Fibroblast of upper back skin (primary cell): Measurements from ENCODE around the gene OTULIN.

ENCODE experiments used
- DNase-seq: peaks from one replicate; pipeline ENCODE4 v3.0.0-alpha.2; 2013

OTULIN gene

DNA sequence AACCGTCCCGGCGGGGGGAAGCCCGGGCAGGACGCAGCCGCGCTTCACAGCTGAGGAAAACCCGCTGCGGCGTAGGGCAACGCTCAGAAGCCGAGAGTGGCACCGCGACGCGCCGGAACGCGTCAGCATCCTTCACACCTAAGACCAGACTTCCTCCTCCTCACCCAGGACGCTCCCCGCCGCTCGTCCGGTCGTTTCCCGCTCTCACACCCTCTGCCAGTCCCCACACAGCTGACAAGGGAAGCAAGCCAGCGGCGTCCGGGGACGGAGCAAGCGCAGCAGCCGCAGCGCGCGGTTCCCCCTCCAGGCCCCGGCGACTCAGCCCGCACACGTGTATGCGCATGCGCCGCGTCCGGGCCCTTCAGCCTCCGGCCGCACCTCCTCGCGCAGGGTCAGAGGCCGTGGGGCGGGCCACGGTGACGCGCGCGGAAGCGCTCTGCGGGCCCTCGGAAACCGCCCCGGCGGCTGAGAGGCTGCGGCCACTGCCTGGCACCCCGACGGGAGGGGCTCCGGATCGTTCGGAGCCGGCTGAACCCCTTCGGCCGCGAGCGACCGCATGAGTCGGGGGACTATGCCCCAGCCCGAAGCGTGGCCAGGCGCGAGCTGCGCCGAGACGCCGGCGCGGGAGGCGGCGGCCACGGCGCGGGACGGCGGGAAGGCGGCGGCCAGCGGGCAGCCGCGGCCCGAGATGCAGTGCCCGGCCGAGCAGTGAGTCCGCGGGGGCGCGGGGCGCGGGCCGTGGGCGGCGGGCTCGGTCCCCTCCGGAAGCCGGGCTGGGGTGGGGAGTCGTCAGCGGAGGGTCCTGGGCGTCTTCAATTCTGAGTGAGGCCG lies at the start of gene OTULIN:
Gene OTULIN (plus strand): TSS at position 449 of the 831 bp plus-strand sequence. CDS start 108 bp downstream, at position 557.
- DNase-seq, result peak; percentile 87

DNA sequence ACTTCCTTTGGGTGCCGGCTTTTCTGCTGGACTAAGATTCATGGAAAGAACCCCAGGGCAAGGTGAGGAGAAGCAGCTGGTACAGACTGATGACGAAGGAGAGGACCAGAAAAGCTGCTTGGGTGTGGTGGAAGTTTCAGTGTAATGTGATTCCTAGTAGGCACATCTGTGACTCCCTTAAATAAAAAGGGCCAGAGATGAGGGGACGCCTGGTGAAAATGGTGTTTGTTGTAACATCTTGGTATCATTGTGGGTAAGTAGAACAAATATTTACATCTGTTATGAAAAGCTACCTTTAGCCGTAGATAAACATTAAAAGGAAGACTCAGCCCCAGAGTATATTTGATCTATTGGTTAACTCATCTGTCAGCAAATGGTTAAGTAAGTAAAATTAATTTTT lies 49.2 kb upstream of the OTULIN start:
- no peak for DNase-seq

DNA sequence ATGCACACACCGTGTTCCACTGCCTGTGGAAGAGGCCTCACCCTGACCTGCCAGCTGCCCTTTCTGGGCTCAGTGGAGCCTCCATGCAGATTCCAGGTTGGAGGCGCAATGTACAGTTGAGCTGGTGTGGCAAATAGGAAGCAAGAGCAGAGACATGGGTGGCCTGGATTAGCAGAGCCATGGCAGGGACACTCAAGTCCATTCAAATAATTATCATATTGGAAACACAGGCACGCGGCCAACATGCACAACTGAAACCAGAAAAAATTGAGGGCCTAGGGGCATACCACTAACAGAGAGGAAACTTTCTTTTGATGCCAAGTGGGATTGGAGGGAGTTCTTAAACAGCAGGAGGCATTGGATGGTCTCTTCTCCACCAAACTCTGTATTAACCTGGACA lies 47.1 kb upstream of the OTULIN start:
- no peak for DNase-seq

DNA sequence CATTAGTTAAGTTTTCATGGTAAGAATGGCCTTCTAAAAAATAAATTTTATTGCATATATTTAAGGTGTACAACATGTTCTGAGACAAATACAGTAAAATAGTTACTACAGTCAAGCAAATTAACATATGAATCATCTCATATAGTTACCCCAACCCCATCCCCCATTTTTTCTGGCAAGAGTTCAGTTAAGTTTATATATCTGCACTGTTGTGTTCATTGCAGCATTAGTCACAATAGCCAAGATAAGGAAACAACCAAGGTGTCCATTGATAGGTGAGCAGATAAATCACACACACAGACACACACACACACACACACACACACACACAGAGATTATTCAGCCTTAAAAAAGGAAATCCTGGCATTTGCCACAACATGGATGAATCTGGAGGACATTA lies 37.2 kb upstream of the OTULIN start:
- DNase-seq, result no peak

GRCh38 chr5:14628346-14628745 lies 36.2 kb upstream of the OTULIN start:
- DNase-seq, result peak; percentile 66

DNA sequence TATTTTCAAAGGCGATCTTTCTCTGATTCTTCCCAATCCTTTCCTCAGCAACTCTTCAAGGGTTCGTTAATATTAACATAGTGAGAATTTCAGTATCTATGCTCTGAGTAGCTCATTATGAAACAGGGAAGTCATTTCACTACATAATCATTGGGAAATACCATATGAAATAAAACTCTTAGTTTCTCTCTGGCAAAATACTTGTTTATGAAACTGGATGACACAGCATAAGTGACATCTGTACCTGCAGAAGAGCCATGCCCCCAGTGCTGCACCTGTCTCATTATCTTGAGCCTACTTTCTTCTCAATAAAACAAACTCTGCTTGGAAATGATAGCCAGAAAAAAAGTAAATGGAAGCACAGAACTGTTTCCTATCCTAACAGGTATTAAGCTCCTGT lies 33.8 kb upstream of the OTULIN start:
- no peak for DNase-seq

DNA sequence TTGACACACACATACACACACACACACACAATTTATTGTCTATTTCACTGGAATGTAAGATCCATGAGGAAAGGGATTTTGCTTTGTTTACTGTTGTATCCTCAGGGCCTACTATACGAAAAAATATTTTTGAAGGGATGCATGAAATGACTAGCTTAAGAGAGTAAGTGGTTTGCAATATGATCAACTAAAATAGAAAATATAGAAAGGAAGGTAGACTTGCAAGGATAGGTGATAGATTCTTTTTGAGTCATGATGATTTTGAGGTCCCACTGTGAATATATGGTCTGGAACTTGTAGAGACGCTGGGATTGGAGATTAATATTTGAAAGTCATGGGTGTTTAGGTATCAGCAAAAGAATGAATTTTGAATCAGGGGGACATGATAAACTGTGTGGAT lies 28.9 kb upstream of the OTULIN start:
- no peak for DNase-seq

DNA sequence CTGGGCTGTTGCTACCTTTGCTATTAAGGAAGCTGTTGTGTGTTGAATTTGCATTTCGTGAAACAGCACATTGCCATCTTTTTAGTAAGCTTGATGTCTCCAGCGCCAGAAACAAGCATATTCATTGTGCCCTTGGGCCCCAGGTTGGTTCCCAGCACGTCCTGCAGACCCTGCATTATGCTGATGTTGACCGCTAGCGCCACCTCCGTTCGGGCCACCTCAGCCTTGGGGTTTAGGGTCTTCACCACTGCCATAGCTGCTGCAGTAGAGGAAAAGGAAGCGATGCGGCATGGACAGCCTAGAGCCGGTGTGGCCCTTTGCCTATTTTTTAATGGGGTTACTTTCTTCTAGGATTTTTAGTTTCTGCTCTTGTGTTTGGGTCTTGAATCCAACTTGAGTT lies 23.8 kb upstream of the OTULIN start:
- DNase-seq, result no peak

DNA sequence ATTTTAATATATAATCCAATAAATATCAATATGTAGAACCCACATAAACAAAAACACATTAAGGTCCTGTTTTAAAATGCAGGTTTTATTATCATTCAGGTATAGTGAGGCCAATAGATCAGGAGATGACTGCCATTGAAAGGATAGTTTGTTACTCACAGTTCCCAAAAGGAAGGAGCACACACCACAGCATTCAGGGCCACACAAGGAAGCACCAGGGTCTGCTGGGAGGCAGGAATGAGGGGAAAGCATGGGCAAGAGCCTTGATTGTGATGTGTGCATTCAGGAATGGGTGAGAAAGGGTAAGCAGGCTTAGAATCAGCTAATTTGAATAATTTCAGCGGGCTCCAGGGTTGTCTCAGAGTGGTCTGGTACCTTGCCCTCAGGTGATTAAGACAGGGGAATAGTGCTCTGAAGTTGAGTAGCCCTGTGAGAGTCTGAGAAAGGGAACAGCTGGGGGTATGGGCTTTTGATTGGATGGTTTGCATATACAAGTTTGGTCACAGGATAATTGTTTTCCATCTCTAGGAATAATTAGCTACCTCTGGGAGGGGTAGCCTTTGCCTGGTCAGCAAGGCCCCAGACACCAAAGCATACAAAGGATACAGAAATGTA lies 19.8 kb upstream of the OTULIN start:
- DNase-seq, result no peak

GRCh38 chr5:14650052-14650451 lies 14.5 kb upstream of the OTULIN start:
- DNase-seq, result no peak

- no peak for DNase-seq
These were observed 9.3 kb upstream of the OTULIN start for GRCh38 chr5:14655146-14655741.

- DNase-seq, result no peak
These were observed 7.6 kb upstream of the OTULIN start for GRCh38 chr5:14656898-14657297.

GRCh38 chr5:14659821-14660607 lies 4.5 kb upstream of the OTULIN start:
- peak; percentile 65 for DNase-seq

- no peak for DNase-seq
These were observed 3.7 kb upstream of the OTULIN start for GRCh38 chr5:14660833-14661232.

DNA sequence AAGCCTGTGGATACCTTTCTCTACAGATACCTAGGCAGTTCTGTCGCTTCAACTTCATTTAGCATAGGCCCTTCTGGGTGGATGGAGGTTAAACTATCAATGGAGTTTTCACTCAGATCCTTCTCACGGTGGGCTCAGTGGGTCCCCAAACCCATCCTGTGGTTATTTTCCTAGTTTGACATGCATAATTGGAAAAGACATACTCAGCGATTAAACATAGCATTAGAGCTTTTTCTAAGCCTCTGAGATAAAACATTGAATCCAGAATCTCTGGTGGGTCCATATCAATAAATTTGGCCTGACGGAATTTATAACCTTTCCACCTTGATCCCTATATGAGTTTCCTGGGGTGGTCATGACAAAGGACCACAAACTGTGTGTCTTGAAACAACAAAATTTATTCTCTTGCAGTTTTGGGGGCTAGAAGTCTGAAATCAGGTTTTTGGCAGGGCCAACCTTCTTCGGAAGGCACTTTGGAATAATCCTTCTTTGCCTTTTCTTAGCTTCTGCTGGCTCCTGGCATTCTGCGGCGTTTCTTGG lies 1.7 kb upstream of the OTULIN start:
- DNase-seq, result no peak

DNA sequence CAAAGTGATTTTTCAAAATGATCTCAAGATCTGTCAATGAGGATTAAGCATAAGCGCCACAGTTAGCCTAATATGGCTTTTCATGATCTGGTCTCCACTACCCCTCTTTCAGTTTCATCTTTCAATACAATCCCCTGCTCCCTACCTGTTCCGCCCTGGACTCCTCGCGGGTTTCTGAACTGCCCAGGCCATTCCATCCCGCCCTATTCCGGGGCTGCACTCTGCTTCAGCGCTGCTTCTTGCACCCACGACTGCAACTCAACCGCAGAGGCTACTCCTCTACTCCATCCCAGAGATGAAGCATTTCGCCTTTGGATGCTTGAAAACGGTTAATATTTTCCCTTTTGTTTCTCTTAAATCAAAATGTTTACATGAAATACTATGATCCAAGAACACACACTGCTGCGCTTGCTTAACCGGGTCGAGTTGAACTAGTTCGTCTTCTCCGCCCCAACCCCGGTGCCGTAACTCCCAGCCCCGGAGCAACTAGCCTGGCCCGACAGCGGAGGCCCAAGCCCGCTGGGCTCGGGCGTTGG lies 716 bp upstream of the OTULIN start:
- DNase-seq, result no peak

GRCh38 chr5:14665101-14665822 lies 744 bp downstream of the OTULIN start:
- DNase-seq, result no peak

- no peak for DNase-seq
These were observed 1.4 kb downstream of the OTULIN start for GRCh38 chr5:14665949-14666348.

DNA sequence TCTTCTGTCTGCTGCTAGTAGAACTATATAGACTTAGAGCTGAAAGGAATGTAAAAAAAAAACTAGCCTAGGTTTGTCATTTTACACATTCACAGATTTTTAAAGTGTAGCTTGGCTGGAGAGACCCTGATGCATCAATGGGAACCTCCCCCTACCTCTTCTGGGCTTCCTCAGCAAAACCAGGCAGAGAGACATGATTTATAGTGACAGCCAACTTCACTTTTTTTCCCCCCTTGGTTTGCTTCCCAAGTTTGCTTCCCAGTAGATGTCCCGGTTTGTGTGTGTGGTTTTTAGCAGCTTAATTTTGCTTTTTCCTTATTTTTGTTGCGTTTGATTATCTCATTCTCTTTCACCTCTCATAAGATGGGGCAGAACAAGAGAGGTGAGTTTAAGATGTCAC lies 1.8 kb downstream of the OTULIN start:
- DNase-seq, result no peak

- DNase-seq, result no peak
These were observed 2.8 kb downstream of the OTULIN start for GRCh38 chr5:14667290-14667689.

- DNase-seq, result no peak
These were observed 3.3 kb downstream of the OTULIN start for GRCh38 chr5:14667770-14668169.

DNA sequence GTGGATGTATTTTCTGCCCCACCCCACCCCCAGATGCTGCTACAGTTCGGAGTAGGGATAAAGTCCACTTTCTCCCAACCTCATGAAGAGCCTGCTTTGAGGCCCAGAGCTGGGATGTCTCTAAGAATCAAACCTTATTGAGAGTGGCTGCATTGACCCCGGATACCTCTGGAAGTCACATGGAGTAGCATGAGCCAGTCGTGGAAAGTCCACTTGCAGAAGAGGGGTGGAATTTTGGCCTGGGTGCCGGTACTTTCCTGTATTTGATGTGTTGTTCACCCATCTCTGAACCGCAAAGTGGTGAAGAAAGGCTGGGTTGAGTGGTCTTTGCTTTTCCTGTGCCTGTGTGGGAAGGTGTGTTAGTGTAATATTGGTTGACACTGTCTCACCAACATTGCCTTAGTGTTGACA lies 3.7 kb downstream of the OTULIN start:
- no peak for DNase-seq
